GM18907 (cell line): Measurements from ENCODE around the gene GPAT3.
A peak's percentile ranks its signal among the peaks of the same experiment; 100 is the strongest.
"Not testable (repeated sequence)": the region's sequence is repeated elsewhere in the genome, so short reads cannot be mapped to it uniquely, and the experiment has no call there.

Experiments used
- ATAC-seq: cut with Tn5 transposase; IDR thresholded peaks from one replicate; pipeline ENCODE4 v1.9.1; 2021; ENCODE audit warnings: mild to moderate bottlenecking, moderate library complexity; ENCODE audit not compliant: unreplicated experiment

The GPAT3 gene

GRCh38 chr4:83535520-83536361 lies at the start of gene GPAT3:
TSS of gene GPAT3 (plus strand) at chr4:83536108. CDS start at chr4:83536623, 515 bp downstream.
- ATAC-seq: peak; percentile 77

- no peak for ATAC-seq
Measured at GRCh38 chr4:83486457-83487129, 49.3 kb upstream of the GPAT3 start.

- ATAC-seq: no peak
Measured at GRCh38 chr4:83489711-83490326, 46.1 kb upstream of the GPAT3 start.

- ATAC-seq: peak; percentile 80
Measured at GRCh38 chr4:83490876-83491450, 44.9 kb upstream of the GPAT3 start.

- not testable (repeated sequence) for ATAC-seq
Measured at GRCh38 chr4:83496085-83496917, 39.6 kb upstream of the GPAT3 start.

GRCh38 chr4:83498187-83498586 lies 37.7 kb upstream of the GPAT3 start:
- no peak for ATAC-seq

GRCh38 chr4:83501671-83502070 lies 34.2 kb upstream of the GPAT3 start:
- ATAC-seq: not testable (repeated sequence)

GRCh38 chr4:83503974-83504373 lies 31.9 kb upstream of the GPAT3 start:
- no peak for ATAC-seq

GRCh38 chr4:83504503-83504902 lies 31.4 kb upstream of the GPAT3 start:
- ATAC-seq: no peak

GRCh38 chr4:83504996-83505395 lies 30.9 kb upstream of the GPAT3 start:
- ATAC-seq: no peak

- not testable (repeated sequence) for ATAC-seq
Measured at GRCh38 chr4:83509156-83509585, 26.7 kb upstream of the GPAT3 start.

GRCh38 chr4:83510442-83510841 lies 25.5 kb upstream of the GPAT3 start:
- no peak for ATAC-seq

- no peak for ATAC-seq
Measured at GRCh38 chr4:83516042-83516772, 19.7 kb upstream of the GPAT3 start.

GRCh38 chr4:83522239-83522638 lies 13.7 kb upstream of the GPAT3 start:
- ATAC-seq: no peak

- no peak for ATAC-seq
Measured at GRCh38 chr4:83527671-83528070, 8.2 kb upstream of the GPAT3 start.

- ATAC-seq: peak; percentile 23
Measured at GRCh38 chr4:83536362-83537272, 709 bp downstream of the GPAT3 start.

GRCh38 chr4:83542225-83542624 lies 6.3 kb downstream of the GPAT3 start:
- no peak for ATAC-seq

- ATAC-seq: no peak
Measured at GRCh38 chr4:83546786-83547185, 10.9 kb downstream of the GPAT3 start.
